ENCODE data around the gene USP49.

Gene USP49

DNA sequence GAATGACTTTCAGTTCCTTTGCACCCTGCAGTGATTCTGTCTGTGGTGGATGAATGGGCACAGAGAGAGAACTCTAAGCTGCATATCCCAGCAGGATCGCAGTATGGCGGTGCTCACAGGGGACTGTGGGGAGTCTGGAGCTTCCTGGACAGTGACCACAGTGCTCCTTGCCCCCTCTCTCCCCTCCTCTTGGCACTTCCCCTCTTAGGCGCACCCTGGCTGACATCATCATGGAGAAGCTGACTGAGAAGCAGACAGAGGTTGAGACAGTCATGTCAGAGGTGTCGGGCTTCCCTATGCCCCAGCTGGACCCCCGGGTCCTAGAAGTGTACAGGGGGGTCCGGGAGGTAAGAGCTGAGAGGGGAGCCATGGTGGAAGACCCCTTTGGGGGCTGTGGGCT, 34.7 kb upstream of the USP49 start:
- Histone ChIP-seq H3K9me3 (ENCODE audit: control insufficient read depth, low read length) (no peaks in the 10 kb centered on the region), H3K18ac (ENCODE audit: low read depth in 1 of 2, low read length in 2 of 2) (no peak overlapping the region), H4K91ac (ENCODE audit: low read length) (no peak overlapping the region), H2AK5ac (ENCODE audit: low read length, severe bottlenecking) (no peak overlapping the region), H3K23ac (ENCODE audit: low read length in 2 of 2) (no peak overlapping the region), H2BK5ac (ENCODE audit: low read depth, low read length, poor library complexity, severe bottlenecking) (no peak overlapping the region), H3K4me3 (ENCODE audit: insufficient read depth in 1 of 2, low read depth in 1 of 2, low read length in 2 of 2) (no peak overlapping the region), H3K27me3 (ENCODE audit: control insufficient read depth in 1 of 2, insufficient read depth in 1 of 2, low read length in 2 of 2) (no peaks in the 10 kb centered on the region), H3K9ac (ENCODE audit: low read length) (no peak overlapping the region), H4K8ac (ENCODE audit: low read length) (no peak overlapping the region), H3K27ac (ENCODE audit: low read length, poor library complexity, severe bottlenecking) (no peak overlapping the region), H2BK120ac (ENCODE audit: low read depth, low read length) (no peak overlapping the region), H3K36me3 (ENCODE audit: control insufficient read depth in 1 of 2, insufficient read depth in 2 of 2, low read depth in 1 of 2, low read length in 2 of 2) (peaks cover 55 to 88% of the 10 kb centered on the region in 2 experiments), H3K4me2 (ENCODE audit: low read length, poor library complexity, severe bottlenecking) (no peak overlapping the region), H2BK12ac (ENCODE audit: low read length in 2 of 2) (no peak overlapping the region), H2BK15ac (ENCODE audit: low read depth, poor library complexity, severe bottlenecking) (no peak overlapping the region), H3K4ac (ENCODE audit: low read depth in 1 of 2, low read length in 2 of 2) (no peak overlapping the region), H3K79me1 (replicated peaks; ENCODE audit: low read length, poor library complexity, severe bottlenecking) (peaks cover 44% of the 10 kb centered on the region), H3K4me1 (ENCODE audit: control insufficient read depth, insufficient read depth, low read depth, low read length) (peaks cover 1% of the 10 kb centered on the region), H2AFZ (ENCODE audit: low read depth, low read length) (no peak overlapping the region), H3K14ac (ENCODE audit: low read length in 2 of 2) (no peak overlapping the region)
- WGBS = 93% methylated on average over 6 of the region's 6 CpGs
- no peak for DNase-seq

DNA sequence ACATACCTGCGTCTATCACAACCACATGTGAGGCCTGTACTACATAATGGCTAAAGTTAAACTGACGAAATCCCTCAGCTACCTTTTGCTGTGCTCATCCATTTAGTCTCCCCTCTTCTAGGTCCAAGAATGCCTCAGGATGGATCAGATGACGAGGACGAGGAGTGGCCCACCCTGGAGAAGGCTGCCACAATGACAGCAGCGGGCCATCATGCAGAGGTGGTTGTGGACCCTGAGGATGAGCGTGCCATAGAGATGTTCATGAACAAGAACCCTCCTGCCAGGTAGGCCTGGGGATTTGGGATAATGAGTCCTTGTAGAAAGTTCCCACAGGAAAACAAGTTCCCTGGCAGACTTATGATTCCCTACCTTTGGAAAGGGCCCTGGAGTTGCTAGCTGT, 32.1 kb upstream of the USP49 start:
- H3K4ac ChIP-seq (ENCODE audit: low read depth in 1 of 2, low read length in 2 of 2) = no peak overlapping the region
- H2BK5ac ChIP-seq (ENCODE audit: low read depth, low read length, poor library complexity, severe bottlenecking) = no peak overlapping the region
- no peak overlapping the region for H4K91ac ChIP-seq (ENCODE audit: low read length)
- no peaks in the 10 kb centered on the region for H3K9me3 ChIP-seq (ENCODE audit: control insufficient read depth, low read length)
- H2AK5ac ChIP-seq (ENCODE audit: low read length, severe bottlenecking) = no peak overlapping the region
- no peak overlapping the region for H2BK120ac ChIP-seq (ENCODE audit: low read depth, low read length)
- H2BK12ac ChIP-seq (ENCODE audit: low read length in 2 of 2) = peak overlapping the region in 1 of 2 experiments; percentile 31
- no peak overlapping the region for H3K4me3 ChIP-seq (ENCODE audit: insufficient read depth in 1 of 2, low read depth in 1 of 2, low read length in 2 of 2)
- no peak overlapping the region for H3K23ac ChIP-seq (ENCODE audit: low read length in 2 of 2)
- no peak overlapping the region for H3K14ac ChIP-seq (ENCODE audit: low read length in 2 of 2)
- peaks cover 5% of the 10 kb centered on the region for H3K4me1 ChIP-seq (ENCODE audit: control insufficient read depth, insufficient read depth, low read depth, low read length)
- no peaks in the 10 kb centered on the region for H3K27me3 ChIP-seq (ENCODE audit: control insufficient read depth in 1 of 2, insufficient read depth in 1 of 2, low read length in 2 of 2)
- peaks cover 40 to 69% of the 10 kb centered on the region in 2 experiments for H3K36me3 ChIP-seq (ENCODE audit: control insufficient read depth in 1 of 2, insufficient read depth in 2 of 2, low read depth in 1 of 2, low read length in 2 of 2)
- no peak for DNase-seq
- H2AFZ ChIP-seq (ENCODE audit: low read depth, low read length) = no peak overlapping the region
- 97% methylated on average over 6 of the region's 6 CpGs for WGBS
- H2BK15ac ChIP-seq (ENCODE audit: low read depth, poor library complexity, severe bottlenecking) = no peak overlapping the region
- no peak overlapping the region for H4K8ac ChIP-seq (ENCODE audit: low read length)
- no peak overlapping the region for H3K4me2 ChIP-seq (ENCODE audit: low read length, poor library complexity, severe bottlenecking)
- peaks cover 37% of the 10 kb centered on the region for H3K79me1 ChIP-seq (replicated peaks; ENCODE audit: low read length, poor library complexity, severe bottlenecking)
- H3K9ac ChIP-seq (ENCODE audit: low read length) = peak overlapping the region; percentile 3
- H3K27ac ChIP-seq (ENCODE audit: low read length, poor library complexity, severe bottlenecking) = no peak overlapping the region
- H3K18ac ChIP-seq (ENCODE audit: low read depth in 1 of 2, low read length in 2 of 2) = no peak overlapping the region

DNA sequence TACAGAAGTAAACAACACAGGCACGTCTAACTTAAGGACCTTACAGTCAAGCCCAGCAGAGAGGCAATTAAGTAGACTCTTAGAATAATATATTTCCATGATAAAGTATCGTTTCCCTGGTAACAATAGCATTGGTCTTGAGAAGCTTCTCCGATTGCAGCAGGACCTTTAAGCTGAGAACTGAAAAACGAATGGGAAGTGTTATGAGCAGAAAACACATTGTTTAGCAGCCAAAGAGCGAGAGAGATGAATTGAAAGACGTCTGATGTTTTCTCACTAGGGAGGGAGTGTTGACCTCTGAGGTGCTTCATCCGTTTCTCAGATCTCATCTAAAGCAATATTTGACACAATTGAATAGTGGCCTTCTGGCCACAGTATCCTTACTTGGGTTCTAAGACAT, 27.0 kb upstream of the USP49 start:
- H3K4ac ChIP-seq (ENCODE audit: low read depth in 1 of 2, low read length in 2 of 2) = no peak overlapping the region
- H2BK5ac ChIP-seq (ENCODE audit: low read depth, low read length, poor library complexity, severe bottlenecking) = no peak overlapping the region
- H4K8ac ChIP-seq (ENCODE audit: low read length) = no peak overlapping the region
- H2AFZ ChIP-seq (ENCODE audit: low read depth, low read length) = no peak overlapping the region
- no peak overlapping the region for H3K14ac ChIP-seq (ENCODE audit: low read length in 2 of 2)
- peaks cover 3 to 18% of the 10 kb centered on the region in 2 experiments for H3K36me3 ChIP-seq (ENCODE audit: control insufficient read depth in 1 of 2, insufficient read depth in 2 of 2, low read depth in 1 of 2, low read length in 2 of 2)
- no peak overlapping the region for H2BK15ac ChIP-seq (ENCODE audit: low read depth, poor library complexity, severe bottlenecking)
- H2BK12ac ChIP-seq (ENCODE audit: low read length in 2 of 2) = no peak overlapping the region
- no peak overlapping the region for H2AK5ac ChIP-seq (ENCODE audit: low read length, severe bottlenecking)
- H3K4me3 ChIP-seq (ENCODE audit: insufficient read depth in 1 of 2, low read depth in 1 of 2, low read length in 2 of 2) = peak overlapping the region in 1 of 2 experiments; percentile 86
- H3K79me1 ChIP-seq (replicated peaks; ENCODE audit: low read length, poor library complexity, severe bottlenecking) = peaks cover 2% of the 10 kb centered on the region
- no peaks in the 10 kb centered on the region for H3K27me3 ChIP-seq (ENCODE audit: control insufficient read depth in 1 of 2, insufficient read depth in 1 of 2, low read length in 2 of 2)
- H4K91ac ChIP-seq (ENCODE audit: low read length) = no peak overlapping the region
- peak; percentile 39 for DNase-seq
- H3K9me3 ChIP-seq (ENCODE audit: control insufficient read depth, low read length) = no peaks in the 10 kb centered on the region
- H3K23ac ChIP-seq (ENCODE audit: low read length in 2 of 2) = no peak overlapping the region
- WGBS = 11% methylated on average over 6 of the region's 7 CpGs
- peak overlapping the region; percentile 94 for H3K9ac ChIP-seq (ENCODE audit: low read length)
- no peak overlapping the region for H2BK120ac ChIP-seq (ENCODE audit: low read depth, low read length)
- no peak overlapping the region for H3K27ac ChIP-seq (ENCODE audit: low read length, poor library complexity, severe bottlenecking)
- H3K4me1 ChIP-seq (ENCODE audit: control insufficient read depth, insufficient read depth, low read depth, low read length) = peaks cover 6% of the 10 kb centered on the region
- no peak overlapping the region for H3K18ac ChIP-seq (ENCODE audit: low read depth in 1 of 2, low read length in 2 of 2)
- peak overlapping the region; percentile 85 for H3K4me2 ChIP-seq (ENCODE audit: low read length, poor library complexity, severe bottlenecking)

DNA sequence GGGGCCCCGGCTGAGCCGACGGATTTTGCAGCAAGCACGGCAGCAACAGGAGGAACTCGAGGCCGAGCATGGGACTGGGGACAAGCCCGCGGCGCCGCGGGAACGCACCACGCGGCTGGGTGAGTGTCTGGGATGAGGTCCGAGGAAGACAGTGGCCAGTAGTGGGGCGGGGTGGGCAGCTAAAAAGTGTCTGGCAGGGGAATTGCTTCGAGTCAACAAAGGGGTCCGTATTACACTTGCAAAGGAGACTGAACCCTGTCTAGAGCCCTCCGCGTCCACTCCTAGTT, 26.5 kb upstream of the USP49 start:
- Histone ChIP-seq H2BK15ac (ENCODE audit: low read depth, poor library complexity, severe bottlenecking) (no peak overlapping the region), H2AFZ (ENCODE audit: low read depth, low read length) (peak overlapping the region; percentile 79), H3K79me1 (replicated peaks; ENCODE audit: low read length, poor library complexity, severe bottlenecking) (peaks cover 4% of the 10 kb centered on the region), H3K18ac (ENCODE audit: low read depth in 1 of 2, low read length in 2 of 2) (peak overlapping the region; percentile 59 to 69), H3K4me2 (ENCODE audit: low read length, poor library complexity, severe bottlenecking) (peak overlapping the region; percentile 85), H2BK120ac (ENCODE audit: low read depth, low read length) (no peak overlapping the region), H3K27ac (ENCODE audit: low read length, poor library complexity, severe bottlenecking) (peak overlapping the region; percentile 48), H2BK12ac (ENCODE audit: low read length in 2 of 2) (no peak overlapping the region), H3K4ac (ENCODE audit: low read depth in 1 of 2, low read length in 2 of 2) (peak overlapping the region; percentile 46 to 81), H2BK5ac (ENCODE audit: low read depth, low read length, poor library complexity, severe bottlenecking) (peak overlapping the region; percentile 37), H3K23ac (ENCODE audit: low read length in 2 of 2) (no peak overlapping the region), H3K9ac (ENCODE audit: low read length) (peak overlapping the region; percentile 94), H4K91ac (ENCODE audit: low read length) (peak overlapping the region; percentile 78), H3K36me3 (ENCODE audit: control insufficient read depth in 1 of 2, insufficient read depth in 2 of 2, low read depth in 1 of 2, low read length in 2 of 2) (peaks cover 4 to 17% of the 10 kb centered on the region in 2 experiments), H3K14ac (ENCODE audit: low read length in 2 of 2) (no peak overlapping the region), H2AK5ac (ENCODE audit: low read length, severe bottlenecking) (no peak overlapping the region), H4K8ac (ENCODE audit: low read length) (peak overlapping the region; percentile 82), H3K4me1 (ENCODE audit: control insufficient read depth, insufficient read depth, low read depth, low read length) (peaks cover 9% of the 10 kb centered on the region), H3K9me3 (ENCODE audit: control insufficient read depth, low read length) (no peaks in the 10 kb centered on the region), H3K27me3 (ENCODE audit: control insufficient read depth in 1 of 2, insufficient read depth in 1 of 2, low read length in 2 of 2) (no peaks in the 10 kb centered on the region), H3K4me3 (ENCODE audit: insufficient read depth in 1 of 2, low read depth in 1 of 2, low read length in 2 of 2) (peak overlapping the region; percentile 80 to 86)
- no peak for DNase-seq
- WGBS = 2% methylated on average over 18 of the region's 20 CpGs
